Dendritic cell treated with granulocyte-macrophage colony-stimulating factor and Interleukin-4, amounts not matched to agents 40 ng/mL and 50 ng/mL, for 4 days (primary cell): ENCODE data around the gene MYO1E.
A peak's percentile ranks its signal among the peaks of the same experiment; 100 is the strongest.

ENCODE experiments used
- H3K27ac Mint-ChIP-seq: one replicate; pipeline ENCODE4 v1.8.0; 2022; ENCODE audit warnings: mild to moderate bottlenecking, mixed read lengths
- H3K27me3 Mint-ChIP-seq: one replicate; pipeline ENCODE4 v1.8.0; 2022; ENCODE audit warnings: mild to moderate bottlenecking, mixed read lengths
- H3K36me3 Mint-ChIP-seq: one replicate; pipeline ENCODE4 v1.8.0; 2022; ENCODE audit warnings: low read depth, mixed read lengths
- H3K4me1 Mint-ChIP-seq: one replicate; pipeline ENCODE4 v1.8.0; 2022; ENCODE audit warnings: low read depth, mixed read lengths
- H3K4me3 Mint-ChIP-seq: one replicate; pipeline ENCODE4 v1.8.0; 2022; ENCODE audit warnings: mild to moderate bottlenecking, moderate library complexity, mixed read lengths
- H3K9me3 Mint-ChIP-seq: one replicate; pipeline ENCODE4 v1.8.0; 2022; ENCODE audit warnings: mixed read lengths
- intact Hi-C: fragments of 100-400 bp; cut with micrococcal nuclease; formaldehyde crosslinking; loops from one replicate; pipeline ENCODE4 v1.15.0; 2022

The MYO1E gene

DNA sequence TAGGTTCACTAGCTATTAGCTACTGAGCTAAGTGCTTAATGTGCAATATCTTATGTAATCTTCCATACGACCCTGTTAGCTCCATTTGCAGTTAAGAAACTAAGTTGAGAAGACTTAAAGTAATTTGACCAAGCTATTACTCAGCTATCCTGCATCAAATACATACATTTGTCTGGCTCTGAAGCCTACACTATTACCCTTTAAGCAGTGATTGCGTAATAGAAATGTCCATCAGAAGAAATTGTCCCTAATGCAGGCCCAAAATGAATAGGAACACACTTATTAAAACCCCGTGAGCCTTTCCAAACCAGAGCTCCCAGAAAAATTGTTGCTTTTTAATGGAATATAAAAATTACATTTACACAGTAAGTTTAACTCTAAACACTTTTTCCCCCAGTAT is 5.3 kb upstream of the MYO1E start:
- Mint-ChIP-seq H3K4me3 (no peak overlapping the region), H3K9me3 (no peaks in the 10 kb centered on the region), H3K4me1 (peaks cover 16% of the 10 kb centered on the region), H3K36me3 (peaks cover under 1% of the 10 kb centered on the region), H3K27me3 (no peaks in the 10 kb centered on the region), H3K27ac (no peak overlapping the region)
- intact Hi-C loops: loop anchor here (2.0 to 10.0 kb wide), 3 partner anchors 115 to 203 kb away; no protein-coding TSS in a partner anchor

GRCh38 chr15:59376733-59377132 is 4.1 kb upstream of the MYO1E start:
- Mint-ChIP-seq H3K27ac (no peak overlapping the region), H3K27me3 (no peaks in the 10 kb centered on the region), H3K4me3 (no peak overlapping the region), H3K9me3 (no peaks in the 10 kb centered on the region), H3K36me3 (peaks cover 10% of the 10 kb centered on the region), H3K4me1 (peaks cover 16% of the 10 kb centered on the region)
- intact Hi-C loops: loop anchor here (2.0 to 10.0 kb wide), 3 partner anchors 116 to 202 kb away; no protein-coding TSS in a partner anchor

- Mint-ChIP-seq H3K36me3 (peaks cover 19% of the 10 kb centered on the region), H3K27me3 (no peaks in the 10 kb centered on the region), H3K9me3 (no peaks in the 10 kb centered on the region), H3K27ac (peak overlapping the region; percentile 96), H3K4me1 (peaks cover 41% of the 10 kb centered on the region), H3K4me3 (peak overlapping the region; percentile 91)
- intact Hi-C loops: loop anchor here (5.0 to 10.0 kb wide), 4 partner anchors 34 to 198 kb away; no protein-coding TSS in a partner anchor
Measured at GRCh38 chr15:59373215-59373614, 544 bp upstream of the MYO1E start.

- no peaks in the 10 kb centered on the region for H3K9me3 Mint-ChIP-seq
- H3K27me3 Mint-ChIP-seq: no peaks in the 10 kb centered on the region
- peaks cover 53% of the 10 kb centered on the region for H3K4me1 Mint-ChIP-seq
- peak overlapping the region; percentile 96 for H3K27ac Mint-ChIP-seq
- intact Hi-C loops: loop anchor here (5.0 to 10.0 kb wide), 4 partner anchors 36 to 197 kb away; no protein-coding TSS in a partner anchor
- H3K4me3 Mint-ChIP-seq: peak overlapping the region; percentile 97
- H3K36me3 Mint-ChIP-seq: peaks cover 26% of the 10 kb centered on the region
Measured at GRCh38 chr15:59371458-59372351, 966 bp downstream of the MYO1E start.

DNA sequence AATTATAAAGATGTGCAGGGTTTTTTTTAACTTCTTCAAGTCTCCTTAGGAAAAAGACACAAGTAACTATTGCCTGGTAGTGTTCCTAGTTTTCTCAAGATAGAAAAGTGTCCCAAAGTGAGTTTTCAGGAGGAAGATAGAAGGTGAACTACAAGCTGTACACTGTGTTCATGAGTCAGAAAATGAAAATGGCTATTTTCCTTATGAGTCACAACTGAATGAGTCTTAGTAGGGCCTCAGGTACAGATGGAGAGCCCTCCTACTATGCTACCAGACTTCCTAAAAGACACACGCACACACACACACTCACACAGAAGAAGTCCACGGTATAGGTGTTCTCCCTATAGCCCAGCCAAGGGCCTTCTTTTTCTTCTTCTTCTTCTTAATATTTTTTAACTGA is 3.1 kb downstream of the MYO1E start:
- Mint-ChIP-seq H3K27me3 (no peaks in the 10 kb centered on the region), H3K27ac (peak overlapping the region; percentile 65), H3K9me3 (no peaks in the 10 kb centered on the region), H3K4me1 (peaks cover 69% of the 10 kb centered on the region), H3K4me3 (peak overlapping the region; percentile 46), H3K36me3 (peaks cover 26% of the 10 kb centered on the region)
- intact Hi-C loops: no loop called here

GRCh38 chr15:59367022-59367451 is 5.6 kb downstream of the MYO1E start:
- Mint-ChIP-seq H3K4me3 (peak overlapping the region; percentile 34), H3K9me3 (no peaks in the 10 kb centered on the region), H3K27me3 (no peaks in the 10 kb centered on the region), H3K4me1 (peaks cover 65% of the 10 kb centered on the region), H3K36me3 (peaks cover 16% of the 10 kb centered on the region), H3K27ac (peak overlapping the region; percentile 74)
- intact Hi-C loops: no loop called here

- Mint-ChIP-seq H3K27me3 (no peaks in the 10 kb centered on the region), H3K4me3 (peak overlapping the region; percentile 34), H3K4me1 (peaks cover 65% of the 10 kb centered on the region), H3K27ac (peak overlapping the region; percentile 74), H3K9me3 (no peaks in the 10 kb centered on the region), H3K36me3 (peaks cover 14% of the 10 kb centered on the region)
- intact Hi-C loops: no loop called here
Measured at GRCh38 chr15:59366333-59367021, 6.2 kb downstream of the MYO1E start.

GRCh38 chr15:59364248-59364647 is 8.4 kb downstream of the MYO1E start:
- H3K27me3 Mint-ChIP-seq: no peaks in the 10 kb centered on the region
- H3K27ac Mint-ChIP-seq: peak overlapping the region; percentile 74
- peaks cover 7% of the 10 kb centered on the region for H3K36me3 Mint-ChIP-seq
- H3K4me3 Mint-ChIP-seq: no peak overlapping the region
- peaks cover 59% of the 10 kb centered on the region for H3K4me1 Mint-ChIP-seq
- H3K9me3 Mint-ChIP-seq: no peaks in the 10 kb centered on the region
- intact Hi-C loops: no loop called here

GRCh38 chr15:59362331-59362730 is 10.3 kb downstream of the MYO1E start:
- H3K27ac Mint-ChIP-seq: no peak overlapping the region
- intact Hi-C loops: no loop called here
- H3K9me3 Mint-ChIP-seq: no peaks in the 10 kb centered on the region
- H3K4me3 Mint-ChIP-seq: no peak overlapping the region
- no peaks in the 10 kb centered on the region for H3K27me3 Mint-ChIP-seq
- H3K4me1 Mint-ChIP-seq: peaks cover 58% of the 10 kb centered on the region
- peaks cover 16% of the 10 kb centered on the region for H3K36me3 Mint-ChIP-seq

DNA sequence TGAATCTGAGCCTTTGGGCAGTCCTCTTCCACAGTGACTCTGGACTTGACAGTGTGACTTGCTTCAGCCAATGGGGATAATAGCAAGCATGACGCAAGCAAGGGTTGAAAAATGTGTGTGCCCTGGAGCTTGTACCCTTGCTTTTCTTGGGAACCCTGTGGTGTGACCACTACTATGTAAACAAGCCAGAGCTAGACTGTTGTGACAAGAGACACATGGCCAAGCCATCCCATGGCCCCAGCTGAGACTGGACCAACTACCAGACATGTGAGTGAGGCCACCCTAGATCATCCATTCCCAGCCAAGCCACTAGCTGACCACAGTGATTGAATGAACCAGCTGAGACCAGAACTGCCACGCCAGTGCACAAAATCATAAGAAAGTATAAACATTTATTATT is 11.8 kb downstream of the MYO1E start:
- intact Hi-C loops: no loop called here
- no peaks in the 10 kb centered on the region for H3K27me3 Mint-ChIP-seq
- peaks cover 47% of the 10 kb centered on the region for H3K4me1 Mint-ChIP-seq
- H3K4me3 Mint-ChIP-seq: no peak overlapping the region
- H3K27ac Mint-ChIP-seq: no peak overlapping the region
- H3K36me3 Mint-ChIP-seq: peaks cover 23% of the 10 kb centered on the region
- no peaks in the 10 kb centered on the region for H3K9me3 Mint-ChIP-seq

DNA sequence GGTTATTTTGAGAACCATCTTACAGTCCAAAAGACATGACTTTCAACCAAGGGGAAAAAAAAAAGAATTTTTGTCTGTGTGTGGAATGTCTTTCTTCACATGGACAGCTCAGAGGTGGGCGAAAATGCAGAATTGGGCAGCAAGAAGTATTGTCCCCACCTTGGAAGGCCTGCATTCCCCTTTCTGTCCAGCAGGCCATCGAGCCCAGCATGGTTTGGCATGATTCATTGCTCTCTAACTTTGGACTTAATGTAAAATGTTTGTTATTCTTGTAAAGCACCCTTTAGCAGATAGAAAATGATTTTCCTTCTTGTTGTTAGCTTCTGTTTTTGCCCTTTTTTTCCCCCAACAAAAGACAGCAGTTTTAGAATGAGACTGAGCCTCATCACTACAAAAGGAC is 12.4 kb downstream of the MYO1E start:
- Mint-ChIP-seq H3K36me3 (peaks cover 23% of the 10 kb centered on the region), H3K4me3 (no peak overlapping the region), H3K4me1 (peaks cover 49% of the 10 kb centered on the region), H3K9me3 (no peaks in the 10 kb centered on the region), H3K27ac (no peak overlapping the region), H3K27me3 (no peaks in the 10 kb centered on the region)
- intact Hi-C loops: no loop called here

GRCh38 chr15:59355730-59356129 is 16.9 kb downstream of the MYO1E start:
- Mint-ChIP-seq H3K36me3 (peaks cover 23% of the 10 kb centered on the region), H3K9me3 (no peaks in the 10 kb centered on the region), H3K27me3 (no peaks in the 10 kb centered on the region), H3K4me3 (no peak overlapping the region), H3K4me1 (peaks cover 68% of the 10 kb centered on the region), H3K27ac (no peak overlapping the region)
- intact Hi-C loops: no loop called here

- H3K4me1 Mint-ChIP-seq: peaks cover 69% of the 10 kb centered on the region
- H3K36me3 Mint-ChIP-seq: peaks cover 23% of the 10 kb centered on the region
- no peak overlapping the region for H3K4me3 Mint-ChIP-seq
- no peaks in the 10 kb centered on the region for H3K27me3 Mint-ChIP-seq
- H3K9me3 Mint-ChIP-seq: no peaks in the 10 kb centered on the region
- H3K27ac Mint-ChIP-seq: no peak overlapping the region
- intact Hi-C loops: no loop called here
Measured at GRCh38 chr15:59354417-59355031, 18.1 kb downstream of the MYO1E start.

DNA sequence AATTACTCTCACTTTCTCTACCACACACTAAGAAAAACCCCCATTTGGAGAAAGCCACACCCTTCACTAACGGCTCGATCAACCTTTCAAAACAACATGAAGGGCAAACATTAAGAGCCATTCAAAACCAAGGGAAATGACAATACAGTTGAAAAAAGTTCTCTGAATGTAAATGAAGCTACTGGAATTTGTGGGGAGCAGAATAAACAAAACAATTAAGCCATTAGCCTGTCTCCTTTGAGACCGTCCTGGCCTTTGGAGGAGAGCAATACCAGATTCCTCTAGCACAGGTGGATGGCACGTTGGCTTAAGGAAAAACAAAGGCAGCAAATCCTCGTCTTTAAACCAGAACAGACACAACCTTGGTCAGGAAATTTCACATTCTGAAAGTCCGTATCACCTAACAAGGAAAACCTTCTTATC is 18.7 kb downstream of the MYO1E start:
- H3K4me1 Mint-ChIP-seq: peaks cover 72% of the 10 kb centered on the region

More for the DNA sequence above, 18.7 kb downstream of the MYO1E start:
- Mint-ChIP-seq H3K36me3 (peaks cover 23% of the 10 kb centered on the region), H3K27me3 (no peaks in the 10 kb centered on the region), H3K27ac (no peak overlapping the region), H3K9me3 (no peaks in the 10 kb centered on the region), H3K4me3 (no peak overlapping the region)
- intact Hi-C loops: no loop called here
